HG03039 (cell line): Measurements from ENCODE around the gene OVCH2.
"Not testable (repeated sequence)": the region's sequence is repeated elsewhere in the genome, so short reads cannot be mapped to it uniquely, and the experiment has no call there.

Source experiments
- ATAC-seq: cut with Tn5 transposase; IDR thresholded peaks from one replicate; pipeline ENCODE4 v1.9.1; 2021; ENCODE audit warnings: mild to moderate bottlenecking, moderate library complexity; ENCODE audit not compliant: unreplicated experiment

OVCH2 gene

GRCh38 chr11:7672276-7672959, 33.9 kb downstream of the OVCH2 start:
- ATAC-seq = no peak

- peak; percentile 65 for ATAC-seq
Observed at GRCh38 chr11:7671347-7672215, 34.7 kb downstream of the OVCH2 start.

DNA sequence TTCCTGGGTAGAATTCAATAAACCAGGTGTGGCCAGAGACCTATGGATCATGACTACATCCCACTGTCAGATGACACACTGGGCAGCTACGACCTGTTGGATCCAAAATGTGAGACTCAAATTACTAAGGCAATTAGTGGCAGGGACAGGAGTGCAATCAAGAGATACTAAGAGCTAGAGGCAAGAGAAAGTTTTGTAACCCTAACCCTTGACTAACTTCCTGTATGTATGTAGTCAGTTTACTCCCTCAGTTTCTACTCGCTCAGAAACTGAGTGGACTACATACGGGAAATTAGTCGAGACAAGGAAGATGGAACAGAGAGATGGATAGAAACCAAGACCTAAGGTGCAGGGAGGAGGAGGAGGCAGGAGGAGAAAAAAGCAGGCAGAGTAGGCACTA, 35.6 kb downstream of the OVCH2 start:
- ATAC-seq = no peak

DNA sequence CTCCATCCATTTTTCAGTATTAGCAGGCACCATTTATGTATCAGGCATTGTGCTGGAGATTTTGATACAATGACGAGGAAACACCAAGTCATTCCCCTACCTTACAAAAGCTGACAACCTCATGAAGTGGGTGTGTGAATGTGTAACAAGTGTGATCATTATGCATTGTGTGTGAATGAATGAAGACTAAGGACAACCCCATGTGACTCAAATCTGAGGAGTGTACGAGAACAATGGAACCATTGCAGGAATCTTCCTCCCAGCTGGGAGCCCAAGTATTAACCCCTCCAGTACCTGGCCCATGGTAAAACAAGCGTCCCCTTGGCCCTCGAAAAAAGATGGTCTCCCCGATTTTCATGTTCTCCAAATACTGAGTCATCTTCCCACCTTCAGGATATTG, 37.4 kb downstream of the OVCH2 start:
- no peak for ATAC-seq

- ATAC-seq = no peak
Observed at GRCh38 chr11:7668464-7668863, 37.8 kb downstream of the OVCH2 start.

GRCh38 chr11:7667460-7667859, 38.8 kb downstream of the OVCH2 start:
- no peak for ATAC-seq

DNA sequence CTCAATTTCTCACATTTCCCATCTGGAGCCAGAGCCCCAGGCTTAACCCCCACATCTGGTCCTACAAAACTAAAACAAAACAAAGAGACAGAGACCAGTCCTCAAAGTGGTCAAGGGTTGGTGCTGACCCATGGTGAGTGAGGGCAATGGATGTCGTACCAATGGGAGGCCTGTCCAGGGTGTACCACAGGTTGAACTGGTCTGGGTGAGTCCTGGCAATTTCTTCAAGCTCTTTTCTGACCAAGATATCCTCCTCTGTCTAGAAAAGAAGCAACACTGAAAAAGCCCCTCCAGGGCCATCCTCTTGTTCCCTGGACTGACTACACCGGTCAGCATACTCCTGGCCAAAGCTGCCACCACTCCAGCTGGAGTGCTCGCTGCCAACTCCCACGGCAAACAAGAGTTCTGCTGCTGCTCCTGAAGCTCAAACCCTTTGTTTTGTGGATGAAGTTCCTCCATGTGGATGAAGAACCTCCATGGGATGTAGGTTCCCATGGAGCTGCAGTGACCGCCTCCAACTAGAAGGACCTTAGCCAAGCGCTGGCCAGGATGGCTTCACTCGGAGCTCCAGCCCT, 39.9 kb downstream of the OVCH2 start:
- no peak for ATAC-seq

DNA sequence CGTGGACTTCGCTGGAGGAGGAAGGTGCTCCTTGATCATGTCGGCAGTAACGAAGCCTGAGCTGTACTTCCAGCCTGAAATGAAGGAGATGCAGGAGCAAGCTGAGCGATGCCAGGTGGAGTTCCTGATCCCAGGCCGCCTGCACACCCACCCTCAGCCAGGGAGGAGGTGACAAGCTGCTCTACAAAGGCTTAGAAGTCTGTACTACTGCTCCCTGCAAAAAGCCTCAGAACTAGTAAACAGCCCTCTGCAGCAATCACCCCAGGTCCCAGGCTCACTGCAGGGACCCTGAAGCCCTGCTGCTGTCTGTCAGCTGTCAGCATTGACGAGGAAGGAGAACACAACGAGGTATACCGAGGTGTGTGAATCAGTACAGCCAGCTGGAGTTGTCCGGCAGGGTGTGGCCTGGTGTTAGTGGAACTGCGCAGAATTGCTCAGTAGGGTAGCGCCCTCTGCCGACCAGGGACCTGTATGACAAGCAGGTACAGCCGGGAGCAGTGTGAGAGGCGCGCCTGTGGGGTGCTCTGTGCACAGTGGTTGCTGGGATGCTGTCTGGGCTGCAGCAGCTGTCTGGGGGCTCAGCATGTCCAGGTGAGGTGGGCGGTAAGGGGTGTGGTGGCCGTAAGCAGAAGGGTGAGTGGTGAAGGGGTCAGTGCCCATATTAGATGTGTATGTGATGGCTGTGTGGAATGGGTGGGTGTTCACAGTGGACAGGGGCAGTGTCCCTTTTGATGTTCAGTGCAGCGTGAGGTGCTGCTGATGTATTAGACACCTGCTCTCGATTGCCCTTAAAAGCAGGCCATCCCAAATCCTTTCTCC, 40.6 kb downstream of the OVCH2 start:
- peak; percentile 95 for ATAC-seq

DNA sequence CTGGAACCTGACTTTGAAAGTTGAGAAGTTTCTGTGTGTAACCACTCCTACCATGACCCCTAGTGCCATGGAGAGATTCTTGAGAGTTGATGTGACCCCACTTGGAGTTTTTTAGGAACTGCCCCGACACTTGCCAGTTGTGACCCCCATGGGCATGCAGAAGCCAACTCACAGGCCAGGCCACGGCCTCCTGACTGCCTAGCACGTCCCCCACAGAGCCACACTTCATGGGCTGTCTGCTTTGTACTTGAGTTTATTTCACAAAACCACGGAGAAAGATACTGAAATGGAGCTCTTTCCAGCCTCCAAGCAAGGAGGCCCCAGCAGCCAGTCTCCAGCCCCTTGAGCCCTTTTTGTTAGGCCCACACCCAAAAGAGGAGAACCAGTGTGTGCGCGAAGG, 41.4 kb downstream of the OVCH2 start:
- ATAC-seq = no peak

- not testable (repeated sequence) for ATAC-seq
Observed at GRCh38 chr11:7663531-7663930, 42.7 kb downstream of the OVCH2 start.

DNA sequence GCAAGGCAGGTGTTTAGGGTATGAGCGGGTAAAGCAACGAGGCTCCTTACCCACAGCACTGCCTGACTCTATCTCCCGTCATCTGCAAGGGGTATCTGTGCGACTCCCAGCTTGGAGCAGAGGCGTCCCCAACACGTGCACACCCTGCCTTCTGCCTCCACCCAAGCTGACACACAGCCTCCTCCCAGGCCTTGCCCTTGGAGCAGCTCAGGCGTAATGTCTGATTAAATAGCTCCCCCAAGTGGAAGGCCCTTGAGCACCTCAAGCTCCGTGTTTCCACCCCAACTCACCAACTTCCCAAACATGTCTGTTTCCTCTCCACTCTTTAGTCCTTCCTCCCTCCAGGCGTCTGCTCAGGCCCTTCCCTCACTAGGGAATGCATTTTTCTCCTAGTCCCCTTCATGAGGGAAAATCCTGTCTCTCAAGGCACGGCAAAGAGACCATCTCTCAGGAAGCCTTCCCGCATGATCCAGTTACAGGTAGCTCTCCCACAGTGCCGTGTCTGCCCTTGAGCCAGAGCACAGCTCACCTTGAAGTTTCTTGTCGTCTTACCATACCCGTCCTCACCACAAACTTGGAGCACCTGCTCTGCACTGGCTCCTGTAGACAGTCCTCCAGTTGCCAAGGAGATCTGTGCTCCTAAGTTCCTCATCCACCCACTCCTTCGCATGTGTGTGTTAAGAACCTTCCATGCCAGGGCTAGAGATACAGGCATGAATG, 48.8 kb downstream of the OVCH2 start:
- no peak for ATAC-seq

GRCh38 chr11:7656704-7657103, 49.6 kb downstream of the OVCH2 start:
- ATAC-seq = no peak

GRCh38 chr11:7655253-7656217, 50.7 kb downstream of the OVCH2 start:
- ATAC-seq = no peak

- no peak for ATAC-seq
Observed at GRCh38 chr11:7654195-7654705, 52.0 kb downstream of the OVCH2 start.

GRCh38 chr11:7651700-7652099, 54.6 kb downstream of the OVCH2 start:
- ATAC-seq = no peak

GRCh38 chr11:7651140-7651551, 55.1 kb downstream of the OVCH2 start:
- ATAC-seq = no peak

GRCh38 chr11:7648264-7648663, 58.0 kb downstream of the OVCH2 start:
- no peak for ATAC-seq

GRCh38 chr11:7646866-7647265, 59.4 kb downstream of the OVCH2 start:
- no peak for ATAC-seq

DNA sequence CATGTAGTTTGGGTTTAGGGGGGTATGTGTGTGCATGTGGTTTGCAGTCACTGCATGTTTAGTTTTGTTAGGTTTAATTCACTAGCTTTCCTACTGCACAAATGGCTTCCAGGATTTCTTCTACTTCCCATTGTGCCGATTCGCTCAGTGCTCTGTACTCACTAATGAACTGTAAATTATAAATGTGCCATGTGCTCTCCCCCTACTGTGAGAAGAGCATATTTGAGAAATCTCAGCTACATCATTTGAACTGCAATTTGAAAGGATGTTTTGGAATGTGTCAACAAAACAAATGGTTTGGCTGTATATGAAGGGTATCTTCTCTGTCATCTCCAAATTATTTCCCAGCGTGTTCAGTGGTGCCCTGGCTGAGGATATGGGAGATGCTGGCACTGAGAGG, 61.1 kb downstream of the OVCH2 start:
- no peak for ATAC-seq
